HG03439 (cell line): Measurements from ENCODE around the gene TRIM54.
"Not testable (repeated sequence)": the region's sequence is repeated elsewhere in the genome, so short reads cannot be mapped to it uniquely, and the experiment has no call there.

ENCODE experiments used
- ATAC-seq: cut with Tn5 transposase; IDR thresholded peaks from one replicate; pipeline ENCODE4 v1.9.1; 2021; ENCODE audit warnings: mild to moderate bottlenecking, moderate library complexity; ENCODE audit not compliant: unreplicated experiment

TRIM54 gene

DNA sequence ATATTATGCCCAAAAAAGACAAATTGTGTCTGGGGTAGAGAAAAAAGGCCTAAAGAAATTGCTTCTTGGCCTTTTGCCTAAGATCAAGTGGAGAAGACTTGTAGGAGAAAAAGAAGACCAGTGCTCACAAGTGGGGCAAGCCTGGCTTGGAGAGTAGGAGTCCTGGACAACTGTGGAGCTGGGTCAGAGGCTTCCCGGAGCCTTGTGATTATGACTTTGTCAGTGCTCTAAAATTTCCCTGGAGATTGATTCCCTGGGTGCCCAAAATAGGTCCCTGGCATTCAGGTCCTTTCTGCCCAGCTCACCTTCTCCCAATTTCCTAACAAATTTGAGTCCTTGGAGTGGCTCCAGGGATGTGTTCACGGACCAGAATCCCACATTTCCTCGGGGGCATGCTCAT, 787 bp upstream of the TRIM54 start:
- no peak for ATAC-seq

DNA sequence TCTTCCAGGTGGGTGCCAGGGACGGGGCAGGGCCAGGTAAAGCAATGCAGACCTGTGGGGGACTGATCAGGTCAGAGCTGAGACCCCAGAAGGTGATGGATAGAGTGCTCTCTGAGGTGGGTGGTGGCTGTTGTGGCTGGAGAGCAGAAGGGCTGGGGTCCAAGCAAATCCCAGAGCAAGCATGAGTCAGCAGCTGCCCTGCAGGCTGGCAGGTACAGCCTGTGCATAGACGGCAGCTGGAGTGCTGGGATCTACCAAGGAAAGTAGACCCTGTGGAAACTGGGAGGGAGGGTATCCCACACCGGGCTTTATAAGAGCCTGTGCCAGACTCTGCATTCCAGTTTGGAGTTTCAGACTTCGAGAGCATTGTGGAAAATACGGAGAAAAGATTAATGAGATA, 663 bp downstream of the TRIM54 start:
- ATAC-seq = no peak

- no peak for ATAC-seq
Measured at GRCh38 chr2:27284996-27285395, 2.8 kb downstream of the TRIM54 start.

GRCh38 chr2:27285481-27285880, 3.3 kb downstream of the TRIM54 start:
- no peak for ATAC-seq

DNA sequence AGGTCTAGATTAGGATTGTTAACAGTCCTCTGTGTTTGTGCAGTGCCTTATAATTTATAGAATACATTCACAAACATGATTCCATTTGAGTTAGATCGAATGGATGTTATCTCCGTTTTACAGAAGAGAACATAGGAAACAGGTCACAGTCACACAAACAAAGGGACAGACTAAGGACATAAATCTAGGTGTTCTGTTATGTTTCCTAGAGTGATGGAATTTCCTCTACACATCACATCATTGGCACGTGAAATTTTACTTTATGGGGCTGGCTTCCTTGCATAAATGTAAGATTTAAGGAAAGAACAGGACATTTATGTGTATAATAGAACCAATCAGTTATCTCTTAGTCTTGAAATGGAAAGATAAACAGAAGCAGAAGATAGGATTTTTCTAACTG, 6.4 kb downstream of the TRIM54 start:
- ATAC-seq = no peak

GRCh38 chr2:27290549-27290948, 8.3 kb downstream of the TRIM54 start:
- no peak for ATAC-seq

DNA sequence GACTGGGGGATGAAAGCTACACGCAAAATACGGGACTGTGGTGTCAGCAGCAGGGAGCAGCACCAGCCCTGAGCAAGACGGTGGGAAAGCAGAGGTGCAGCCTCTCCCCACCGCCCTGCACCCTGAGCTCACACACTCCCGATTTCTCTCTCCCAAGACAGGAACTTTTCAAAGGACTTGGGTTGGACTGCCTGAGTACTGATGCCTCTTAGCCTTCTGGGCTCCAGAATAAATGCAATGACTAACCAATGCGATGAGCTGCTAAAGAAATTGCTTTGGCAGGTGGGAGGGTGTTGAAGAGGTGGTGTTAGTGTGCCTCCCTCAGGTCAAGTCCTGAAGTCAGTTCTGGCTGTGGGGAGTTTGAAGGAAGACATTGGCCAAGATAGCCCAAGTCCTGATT, 9.6 kb downstream of the TRIM54 start:
- ATAC-seq = no peak

DNA sequence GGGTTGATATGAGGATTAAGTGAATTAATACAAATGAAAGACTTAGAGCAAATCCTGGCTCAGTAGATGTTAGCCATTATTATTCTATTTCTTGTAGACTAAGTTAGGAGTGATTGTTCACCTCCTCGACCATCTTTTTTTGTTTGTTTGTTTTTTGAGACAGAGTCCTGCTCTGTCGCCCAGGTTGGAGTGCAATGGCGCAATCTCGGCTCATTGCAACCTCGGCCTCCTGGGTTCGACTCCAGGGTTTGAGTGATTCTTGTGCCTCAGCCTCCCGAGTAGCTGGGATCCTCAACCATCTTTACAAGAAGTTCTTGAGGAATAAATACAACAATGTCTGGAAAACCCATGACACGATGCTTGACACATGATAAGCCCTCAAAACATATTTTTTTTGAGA, 12.7 kb downstream of the TRIM54 start:
- ATAC-seq = no peak

GRCh38 chr2:27296481-27296880, 14.3 kb downstream of the TRIM54 start:
- no peak for ATAC-seq

GRCh38 chr2:27297195-27297594, 15.0 kb downstream of the TRIM54 start:
- ATAC-seq = no peak

- no peak for ATAC-seq
Measured at GRCh38 chr2:27298391-27299080, 16.3 kb downstream of the TRIM54 start.

GRCh38 chr2:27300606-27301005, 18.4 kb downstream of the TRIM54 start:
- ATAC-seq = not testable (repeated sequence)

DNA sequence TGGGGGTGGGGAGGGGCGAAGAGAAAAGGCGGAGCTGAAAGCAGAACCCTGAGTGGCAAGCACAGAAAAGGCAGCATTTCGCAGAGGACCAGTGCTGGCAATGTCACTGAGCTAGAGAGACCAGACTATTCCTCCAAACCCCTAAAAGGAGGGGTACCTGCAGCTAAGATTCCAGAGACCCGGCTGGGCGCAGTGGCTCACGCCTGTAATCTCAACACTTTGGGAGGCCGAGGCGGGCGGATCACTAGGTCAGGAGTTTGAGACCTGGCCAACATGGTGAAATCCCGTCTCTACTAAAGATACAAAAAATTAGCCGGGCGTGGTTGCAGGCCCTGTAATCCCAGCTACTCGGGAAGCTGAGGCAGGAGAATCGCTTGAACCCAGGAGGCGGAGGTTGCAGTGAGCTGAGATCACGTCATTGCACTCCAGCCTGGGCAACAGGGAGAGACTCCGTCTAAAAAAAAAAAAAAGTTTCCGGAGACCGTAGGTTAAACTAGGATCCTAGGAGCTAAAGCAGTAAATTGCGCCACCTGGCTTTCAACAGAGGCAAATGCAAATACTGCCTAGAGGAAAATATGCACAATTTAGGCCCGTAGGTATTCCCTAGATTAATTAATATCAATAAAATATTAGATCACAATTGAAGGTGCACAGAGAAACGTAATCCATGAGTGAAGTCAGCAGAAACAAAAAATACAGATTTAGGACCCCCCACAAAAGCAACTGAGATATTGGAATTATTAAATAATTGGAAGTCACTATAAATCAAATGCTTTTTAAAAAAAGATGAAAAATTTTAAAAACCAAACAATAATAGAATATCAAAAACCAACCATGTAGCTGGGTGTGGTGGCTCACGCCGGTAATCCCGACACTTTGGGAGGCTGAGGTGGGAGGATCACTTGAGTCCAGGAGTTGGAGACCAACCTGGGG, 21.1 kb downstream of the TRIM54 start:
- no peak for ATAC-seq

- ATAC-seq = no peak
Measured at GRCh38 chr2:27304488-27305240, 22.4 kb downstream of the TRIM54 start.

DNA sequence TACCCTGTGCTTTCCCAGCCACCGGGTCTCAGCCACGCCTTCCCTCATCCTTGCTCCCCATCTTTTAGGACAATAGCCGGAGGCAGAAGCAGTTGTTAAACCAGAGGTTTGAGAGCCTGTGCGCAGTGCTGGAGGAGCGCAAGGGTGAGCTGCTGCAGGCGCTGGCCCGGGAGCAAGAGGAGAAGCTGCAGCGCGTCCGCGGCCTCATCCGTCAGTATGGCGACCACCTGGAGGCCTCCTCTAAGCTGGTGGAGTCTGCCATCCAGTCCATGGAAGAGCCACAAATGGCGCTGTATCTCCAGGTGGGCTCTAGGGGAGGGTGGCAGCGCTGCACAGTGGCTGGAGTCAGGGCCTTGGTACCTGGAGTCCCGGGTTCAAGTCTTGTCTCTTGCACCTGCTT, 23.3 kb downstream of the TRIM54 start:
- ATAC-seq = no peak

- ATAC-seq = no peak
Measured at GRCh38 chr2:27306136-27306535, 23.9 kb downstream of the TRIM54 start.

- ATAC-seq = no peak
Measured at GRCh38 chr2:27306573-27307286, 24.5 kb downstream of the TRIM54 start.

GRCh38 chr2:27307287-27307544, 25.0 kb downstream of the TRIM54 start:
- ATAC-seq = no peak

DNA sequence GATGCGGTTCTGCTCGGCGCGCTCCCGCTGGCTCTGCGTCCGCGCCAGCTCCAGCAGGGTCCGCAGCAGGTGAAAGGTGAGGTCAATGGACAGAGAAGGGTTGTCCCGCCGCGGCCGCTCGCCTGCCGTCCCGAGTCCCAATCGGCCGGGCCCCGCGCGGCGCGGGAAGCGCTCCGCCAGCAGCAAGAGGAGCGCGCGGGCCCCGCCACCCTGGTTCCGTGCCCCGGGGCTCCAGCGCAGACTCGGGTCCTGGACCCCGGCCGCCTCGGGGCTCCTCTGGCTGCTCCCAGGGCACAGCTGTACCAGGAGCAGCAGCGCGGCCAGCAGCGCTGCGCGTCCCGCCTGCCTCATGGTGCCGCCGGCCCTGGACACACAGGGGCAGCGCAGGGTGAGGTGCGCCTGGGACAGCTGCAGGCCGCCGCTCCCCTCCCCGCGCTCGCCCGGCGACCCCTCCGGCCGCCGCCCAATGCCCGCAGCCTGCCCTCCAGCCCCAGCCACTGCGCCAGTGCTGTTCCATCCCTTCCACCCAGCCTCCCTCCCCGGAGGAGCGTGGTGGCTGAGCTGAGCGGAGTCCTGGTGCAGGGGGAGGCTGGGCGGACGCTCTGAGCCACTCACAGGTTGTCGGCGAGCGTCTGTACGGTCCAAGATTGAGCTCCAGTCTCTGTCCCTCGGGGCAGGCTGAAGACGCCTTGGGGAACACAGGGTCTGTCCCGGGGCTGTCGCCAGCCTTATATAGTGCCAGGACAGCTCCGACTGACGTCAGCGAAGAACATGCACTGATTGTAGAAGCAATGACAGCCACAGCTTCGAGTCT, 25.5 kb downstream of the TRIM54 start:
- ATAC-seq = no peak

GRCh38 chr2:27308359-27308881, 26.2 kb downstream of the TRIM54 start, which contains the start of gene UCN:
UCN (minus strand) TSS chr2:27308445; CDS start chr2:27307895, 550 bp downstream.
- no peak for ATAC-seq
